Activated CD4-positive, alpha-beta T cell treated with anti-CD3 and anti-CD28 coated beads for 4 hours (primary cell): Measurements from ENCODE around the gene MALRD1.
"Not testable (repeated sequence)": the region's sequence is repeated elsewhere in the genome, so short reads cannot be mapped to it uniquely, and the experiment has no call there.

Experiments used
- DNase-seq, 2 donors: peaks; one replicate each; pipeline ENCODE4 v3.0.0-alpha.2; 2020

The MALRD1 gene

GRCh38 chr10:19730167-19730906 lies 681.7 kb downstream of the MALRD1 start:
- DNase-seq = no peak

GRCh38 chr10:19730907-19731217 lies 682.3 kb downstream of the MALRD1 start:
- no peak for DNase-seq

GRCh38 chr10:19731560-19731959 lies 683.0 kb downstream of the MALRD1 start:
- DNase-seq = no peak

GRCh38 chr10:19738440-19738839 lies 689.8 kb downstream of the MALRD1 start:
- DNase-seq = no peak

GRCh38 chr10:19739232-19739631 lies 690.6 kb downstream of the MALRD1 start:
- not testable (repeated sequence) for DNase-seq

GRCh38 chr10:19742144-19742543 lies 693.5 kb downstream of the MALRD1 start:
- DNase-seq = not testable (repeated sequence)

GRCh38 chr10:19745672-19746071 lies 697.1 kb downstream of the MALRD1 start:
- DNase-seq = no peak

GRCh38 chr10:19749185-19749729 lies 700.7 kb downstream of the MALRD1 start:
- no peak for DNase-seq

GRCh38 chr10:19750972-19751371 lies 702.4 kb downstream of the MALRD1 start:
- no peak for DNase-seq

- no peak for DNase-seq
Measured at GRCh38 chr10:19756919-19757318, 708.3 kb downstream of the MALRD1 start.

- DNase-seq = no peak
Measured at GRCh38 chr10:19762026-19762425, 713.4 kb downstream of the MALRD1 start.

GRCh38 chr10:19764111-19764510 lies 715.5 kb downstream of the MALRD1 start:
- no peak for DNase-seq

- no peak for DNase-seq
Measured at GRCh38 chr10:19767876-19768275, 719.3 kb downstream of the MALRD1 start.

GRCh38 chr10:19769826-19770225 lies 721.2 kb downstream of the MALRD1 start:
- not testable (repeated sequence) for DNase-seq

GRCh38 chr10:19772972-19773371 lies 724.4 kb downstream of the MALRD1 start:
- DNase-seq = no peak

GRCh38 chr10:19775296-19775695 lies 726.7 kb downstream of the MALRD1 start:
- DNase-seq = no peak

- DNase-seq = no peak
Measured at GRCh38 chr10:19777806-19778205, 729.2 kb downstream of the MALRD1 start.

GRCh38 chr10:19778996-19779395 lies 730.4 kb downstream of the MALRD1 start:
- no peak for DNase-seq

- DNase-seq = no peak
Measured at GRCh38 chr10:19782430-19783089, 734.0 kb downstream of the MALRD1 start.

- no peak for DNase-seq
Measured at GRCh38 chr10:19783721-19784120, 735.1 kb downstream of the MALRD1 start.
